Esophagus muscularis mucosa (tissue), 4 donors: ENCODE results near the gene TRIM14.

Experiments
- EP300 ChIP-seq: sonication (generic); formaldehyde crosslinking; IDR thresholded peaks from one replicate; pipeline ENCODE4 v1.6.1; 2017; ENCODE audit warnings: antibody characterized with exemption
- POLR2A ChIP-seq: fragments of 450-650 bp; IDR thresholded peaks from one replicate; pipeline ENCODE4 v1.6.1; 2017; ENCODE audit warnings: antibody characterized with exemption, moderate library complexity, mild to moderate bottlenecking, low read depth
- POLR2AphosphoS5 ChIP-seq, 2 donors: sonication (generic); formaldehyde crosslinking; IDR thresholded peaks; one replicate each; pipeline ENCODE4 v1.6.1; 2017; ENCODE audit warnings: antibody characterized with exemption in 2 of 2
- TF ChIP-seq, protein P1 (sequence below), 3 experiments: fragments of 200-600 bp in 2 of 3; fragments of 450-650 bp in 1 of 3; sonication (generic) in 2 of 3; IDR thresholded peaks; one replicate each; pipeline ENCODE4 v1.5.1; 2017 to 2019; ENCODE audit warnings: antibody characterized with exemption in 3 of 3, mild to moderate bottlenecking in 2 of 3, moderate library complexity in 1 of 3

DNA sequence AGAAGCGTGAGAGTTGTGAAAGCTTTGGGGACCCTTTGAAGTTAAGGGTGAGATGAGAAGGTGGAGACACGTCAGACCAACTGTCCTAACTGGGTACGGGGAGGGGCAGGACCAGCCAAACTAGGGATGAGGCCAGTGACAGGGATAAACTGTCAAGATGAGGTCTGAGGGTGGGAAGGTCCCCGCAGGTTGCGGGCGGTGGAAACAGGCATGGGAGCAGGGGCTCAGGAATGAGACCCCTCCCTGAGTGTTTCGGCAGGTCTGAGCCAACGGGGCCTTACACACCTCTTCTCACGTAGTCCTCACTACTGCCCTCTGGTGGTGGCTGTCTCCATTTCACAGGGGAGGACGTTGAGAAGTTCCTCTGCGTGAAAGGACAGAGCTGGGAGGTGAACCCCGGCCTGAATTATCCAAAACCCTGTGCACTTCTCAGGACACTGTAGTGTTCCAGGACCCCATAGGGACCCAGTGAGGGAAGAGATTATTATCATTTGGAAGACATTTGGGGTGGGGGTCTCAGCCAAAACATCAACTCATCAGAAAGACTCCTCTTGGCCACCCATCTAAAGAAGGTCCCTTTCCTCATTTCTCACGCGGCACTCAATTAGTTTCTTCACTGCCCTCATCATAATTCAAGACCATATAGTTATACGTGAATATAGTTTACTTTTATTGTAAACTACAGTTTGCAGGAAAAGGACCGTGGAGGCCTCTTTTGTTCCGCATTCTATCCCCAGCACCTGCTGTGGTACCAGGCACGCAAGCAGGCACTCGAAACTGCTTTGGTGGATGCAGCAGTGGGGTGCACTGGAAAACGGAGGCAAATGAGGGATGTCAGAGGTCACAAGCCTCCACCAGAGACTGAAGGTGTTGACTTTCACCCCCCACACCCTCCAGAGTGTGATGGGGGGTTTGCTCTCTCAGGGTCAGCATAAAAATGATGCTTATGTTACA is 84.2 kb downstream of the TRIM14 start:
- TF ChIP-seq, protein P1, sequence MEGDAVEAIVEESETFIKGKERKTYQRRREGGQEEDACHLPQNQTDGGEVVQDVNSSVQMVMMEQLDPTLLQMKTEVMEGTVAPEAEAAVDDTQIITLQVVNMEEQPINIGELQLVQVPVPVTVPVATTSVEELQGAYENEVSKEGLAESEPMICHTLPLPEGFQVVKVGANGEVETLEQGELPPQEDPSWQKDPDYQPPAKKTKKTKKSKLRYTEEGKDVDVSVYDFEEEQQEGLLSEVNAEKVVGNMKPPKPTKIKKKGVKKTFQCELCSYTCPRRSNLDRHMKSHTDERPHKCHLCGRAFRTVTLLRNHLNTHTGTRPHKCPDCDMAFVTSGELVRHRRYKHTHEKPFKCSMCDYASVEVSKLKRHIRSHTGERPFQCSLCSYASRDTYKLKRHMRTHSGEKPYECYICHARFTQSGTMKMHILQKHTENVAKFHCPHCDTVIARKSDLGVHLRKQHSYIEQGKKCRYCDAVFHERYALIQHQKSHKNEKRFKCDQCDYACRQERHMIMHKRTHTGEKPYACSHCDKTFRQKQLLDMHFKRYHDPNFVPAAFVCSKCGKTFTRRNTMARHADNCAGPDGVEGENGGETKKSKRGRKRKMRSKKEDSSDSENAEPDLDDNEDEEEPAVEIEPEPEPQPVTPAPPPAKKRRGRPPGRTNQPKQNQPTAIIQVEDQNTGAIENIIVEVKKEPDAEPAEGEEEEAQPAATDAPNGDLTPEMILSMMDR (IDR thresholded peaks at IDR 0.05): peak; percentile 78 to 89 (median 85)
- TF ChIP-seq POLR2AphosphoS5 (IDR thresholded peaks at IDR 0.05) (peak; percentile 15 to 56), POLR2A (no peak), EP300 (no peak)
